Progenitor cell of endocrine pancreas (in vitro differentiated cells): ENCODE results near the gene APOC3. TPM values are rescaled to one million over a fixed set of nuclear protein-coding genes. Genes with fewer than 3 reads are reported as not detected.

Experiments
- DNase-seq: peaks from one replicate; pipeline ENCODE4 v3.0.0; 2021; ENCODE audit warnings: low spot score; ENCODE audit not compliant: unreplicated experiment
- H3K27ac Mint-ChIP-seq: 2 replicates; pipeline ENCODE4 v1.8.0; 2021; ENCODE audit warnings: mild to moderate bottlenecking, moderate library complexity, mixed read lengths
- H3K27me3 Mint-ChIP-seq: 2 replicates; pipeline ENCODE4 v1.8.0; 2021; ENCODE audit warnings: mixed read lengths
- H3K36me3 Mint-ChIP-seq: 2 replicates; pipeline ENCODE4 v1.8.0; 2022; ENCODE audit warnings: mixed read lengths; ENCODE audit not compliant: insufficient read depth
- H3K4me1 Mint-ChIP-seq: 2 replicates; pipeline ENCODE4 v1.8.0; 2021; ENCODE audit warnings: low read depth, mixed read lengths
- H3K4me3 Mint-ChIP-seq: 2 replicates; pipeline ENCODE4 v1.8.0; 2021; ENCODE audit warnings: low read depth, mild to moderate bottlenecking, moderate library complexity, mixed read lengths
- H3K9me3 Mint-ChIP-seq: 2 replicates; pipeline ENCODE4 v1.8.0; 2021; ENCODE audit warnings: low read depth, mixed read lengths
- CTCF ChIP-seq: fragments of 200-600 bp; sonication (generic); IDR thresholded peaks from one replicate; pipeline ENCODE4 v1.5.0; 2021; ENCODE audit warnings: antibody characterized with exemption, mild to moderate bottlenecking; ENCODE audit not compliant: unreplicated experiment
- total RNA-seq: library from RNA; stranded (reverse); gene quantifications from 2 replicates; pipeline ENCODE4 v1.2.1, GENCODE V29; 2021

The APOC3 gene
- total RNA-seq, 1 donor from 2014 or later: 16.3 TPM

GRCh38 chr11:116821050-116821918 lies 8.4 kb upstream of the APOC3 start:
- DNase-seq: no peak
- H3K36me3 Mint-ChIP-seq: no peaks in the 10 kb centered on the region
- no peak overlapping the region for H3K4me3 Mint-ChIP-seq
- no peak for TF ChIP-seq CTCF
- peaks cover 15% of the 10 kb centered on the region for H3K27me3 Mint-ChIP-seq
- H3K9me3 Mint-ChIP-seq: no peaks in the 10 kb centered on the region
- no peak overlapping the region for H3K27ac Mint-ChIP-seq
- peaks cover 6% of the 10 kb centered on the region for H3K4me1 Mint-ChIP-seq

- no peak for DNase-seq
- H3K4me1 Mint-ChIP-seq: peaks cover 14% of the 10 kb centered on the region
- peaks cover 15% of the 10 kb centered on the region for H3K27me3 Mint-ChIP-seq
- H3K9me3 Mint-ChIP-seq: no peaks in the 10 kb centered on the region
- H3K4me3 Mint-ChIP-seq: no peak overlapping the region
- H3K36me3 Mint-ChIP-seq: no peaks in the 10 kb centered on the region
- no peak for TF ChIP-seq CTCF
- H3K27ac Mint-ChIP-seq: no peak overlapping the region
These were observed 7.1 kb upstream of the APOC3 start for GRCh38 chr11:116822575-116822974.

GRCh38 chr11:116823031-116823843 lies 6.5 kb upstream of the APOC3 start, which contains the start of gene APOA4:
Gene APOA4, minus strand, starts transcription at chr11:116823304. Its CDS starts 113 bp downstream, at chr11:116823191.
- Mint-ChIP-seq H3K4me1 (peaks cover 14% of the 10 kb centered on the region), H3K36me3 (no peaks in the 10 kb centered on the region), H3K27ac (no peak within 1 kb of the TSS), H3K4me3 (no peak within 1 kb of the TSS), H3K27me3 (peaks cover 15% of the 10 kb centered on the region), H3K9me3 (no peaks in the 10 kb centered on the region)
- no peak for TF ChIP-seq CTCF
- no peak for DNase-seq

- peaks cover 14% of the 10 kb centered on the region for H3K27me3 Mint-ChIP-seq
- no peak overlapping the region for H3K4me3 Mint-ChIP-seq
- no peak for DNase-seq
- no peak for TF ChIP-seq CTCF
- H3K9me3 Mint-ChIP-seq: no peaks in the 10 kb centered on the region
- H3K27ac Mint-ChIP-seq: no peak overlapping the region
- peaks cover 20% of the 10 kb centered on the region for H3K4me1 Mint-ChIP-seq
- H3K36me3 Mint-ChIP-seq: no peaks in the 10 kb centered on the region
These were observed 4.3 kb upstream of the APOC3 start for GRCh38 chr11:116825434-116825833.
